Mesenchymal stem cell (in vitro differentiated cells and primary cell): ENCODE results near the gene TIMM22.
A peak's percentile ranks its signal among the peaks of the same experiment; 100 is the strongest.

ENCODE experiments used
- DNase-seq: peaks from one replicate; pipeline ENCODE4 v3.0.0-alpha.2; 2013
- H2AFZ ChIP-seq: one replicate; pipeline ENCODE4 v1.6.1; 2013; ENCODE audit warnings: low read depth, mild to moderate bottlenecking, control low read depth, inconsistent platforms, low read length, moderate library complexity
- H2AK5ac ChIP-seq: 2 replicates; pipeline ENCODE4 v1.6.1; 2013; ENCODE audit warnings: low read length, moderate library complexity, mild to moderate bottlenecking, inconsistent platforms; ENCODE audit not compliant: severe bottlenecking
- H2BK120ac ChIP-seq: one replicate; pipeline ENCODE4 v1.6.1; 2013; ENCODE audit warnings: low read depth, mild to moderate bottlenecking, inconsistent platforms, low read length, moderate library complexity
- H2BK12ac ChIP-seq, 2 experiments: one replicate each; pipeline ENCODE4 v1.6.1; 2013; ENCODE audit warnings: inconsistent platforms in 2 of 2, low read length in 2 of 2, mild to moderate bottlenecking in 2 of 2, moderate library complexity in 2 of 2, control low read depth in 1 of 2
- H2BK15ac ChIP-seq: one replicate; pipeline ENCODE4 v1.6.1; 2013; ENCODE audit warnings: mild to moderate bottlenecking, low read depth, inconsistent platforms; ENCODE audit not compliant: poor library complexity, severe bottlenecking
- H2BK5ac ChIP-seq: 2 replicates; pipeline ENCODE4 v1.6.1; 2013; ENCODE audit warnings: low read depth, mild to moderate bottlenecking, low read length, control low read depth, inconsistent platforms; ENCODE audit not compliant: poor library complexity, severe bottlenecking
- H3K14ac ChIP-seq, 2 experiments: one replicate each; pipeline ENCODE4 v1.6.1; 2013; ENCODE audit warnings: inconsistent platforms in 2 of 2, low read length in 2 of 2, control low read depth in 1 of 2, mild to moderate bottlenecking in 1 of 2, moderate library complexity in 1 of 2
- H3K18ac ChIP-seq, 2 experiments: one replicate each; pipeline ENCODE4 v1.6.1; 2013; ENCODE audit warnings: inconsistent platforms in 2 of 2, low read length in 2 of 2, control low read depth in 1 of 2, low read depth in 1 of 2, mild to moderate bottlenecking in 1 of 2
- H3K23ac ChIP-seq, 2 experiments: one replicate each; pipeline ENCODE4 v1.6.1; 2013; ENCODE audit warnings: inconsistent platforms in 2 of 2, low read length in 2 of 2, mild to moderate bottlenecking in 2 of 2, moderate library complexity in 2 of 2, control low read depth in 1 of 2
- H3K27ac ChIP-seq: 2 replicates; pipeline ENCODE4 v1.5.1; 2013; ENCODE audit warnings: mild to moderate bottlenecking, moderate library complexity, low read length, control low read depth, inconsistent platforms; ENCODE audit not compliant: poor library complexity, severe bottlenecking
- H3K27me3 ChIP-seq, 2 experiments: 2 replicates each; pipeline versions ENCODE4 v1.6.1 to v1.7.0; 2013; ENCODE audit warnings: low read length in 2 of 2, mild to moderate bottlenecking in 2 of 2, moderate library complexity in 2 of 2, control low read depth in 1 of 2, inconsistent platforms in 1 of 2; ENCODE audit not compliant: control insufficient read depth in 1 of 2, insufficient read depth in 1 of 2
- H3K36me3 ChIP-seq, 2 experiments: 2 replicates each; pipeline versions ENCODE4 v1.6.1 to v1.7.0; 2013; ENCODE audit warnings: low read length in 2 of 2, control low read depth in 1 of 2, inconsistent platforms in 1 of 2, low read depth in 1 of 2, mild to moderate bottlenecking in 1 of 2; ENCODE audit not compliant: insufficient read depth in 2 of 2, control insufficient read depth in 1 of 2
- H3K4ac ChIP-seq, 2 experiments: one replicate each; pipeline ENCODE4 v1.6.1; 2013; ENCODE audit warnings: inconsistent platforms in 2 of 2, low read length in 2 of 2, mild to moderate bottlenecking in 2 of 2, moderate library complexity in 2 of 2, control low read depth in 1 of 2, low read depth in 1 of 2
- H3K4me1 ChIP-seq: 2 replicates; pipeline ENCODE4 v1.6.1; 2013; ENCODE audit warnings: low read depth, low read length, control low read depth; ENCODE audit not compliant: control insufficient read depth, insufficient read depth
- H3K4me2 ChIP-seq: 2 replicates; pipeline ENCODE4 v1.6.1; 2013; ENCODE audit warnings: low read length, mild to moderate bottlenecking, inconsistent platforms; ENCODE audit not compliant: poor library complexity, severe bottlenecking
- H3K4me3 ChIP-seq, 2 experiments: 2 replicates each; pipeline versions ENCODE4 v1.5.1 to v1.7.0; 2013; ENCODE audit warnings: low read length in 2 of 2, mild to moderate bottlenecking in 2 of 2, control low read depth in 1 of 2, low read depth in 1 of 2; ENCODE audit not compliant: insufficient read depth in 1 of 2
- H3K79me1 ChIP-seq: replicated peaks from 2 replicates; pipeline ENCODE4 v1.6.1; 2013; ENCODE audit warnings: mild to moderate bottlenecking, control low read depth, low read length, inconsistent platforms; ENCODE audit not compliant: poor library complexity, severe bottlenecking
- H3K9ac ChIP-seq: 2 replicates; pipeline ENCODE4 v1.7.0; 2013; ENCODE audit warnings: mild to moderate bottlenecking, low read length, moderate library complexity
- H3K9me3 ChIP-seq: 2 replicates; pipeline ENCODE4 v1.7.0; 2013; ENCODE audit warnings: mild to moderate bottlenecking, low read length; ENCODE audit not compliant: control insufficient read depth
- H4K8ac ChIP-seq: one replicate; pipeline ENCODE4 v1.6.1; 2013; ENCODE audit warnings: inconsistent platforms, mild to moderate bottlenecking, low read length, moderate library complexity
- H4K91ac ChIP-seq: one replicate; pipeline ENCODE4 v1.6.1; 2013; ENCODE audit warnings: mild to moderate bottlenecking, low read length, inconsistent platforms
- WGBS: methylation state at CpG from one replicate; pipeline ENCODE4 v1.1.7; 2013; ENCODE audit warnings: mixed read lengths; 5-methylcytosine and 5-hydroxymethylcytosine counted together

Gene TIMM22

GRCh38 chr17:1010586-1010985, 13.7 kb downstream of the TIMM22 start:
- H3K27ac ChIP-seq: no peak overlapping the region
- WGBS: 87% methylated on average over 11 of the region's 14 CpGs

GRCh38 chr17:1011138-1011537, 14.2 kb downstream of the TIMM22 start:
- Histone ChIP-seq H3K14ac (no peak overlapping the region), H4K8ac (no peak overlapping the region), H3K9me3 (no peaks in the 10 kb centered on the region), H3K4me1 (no peaks in the 10 kb centered on the region), H3K4ac (no peak overlapping the region), H2BK12ac (no peak overlapping the region), H2AK5ac (no peak overlapping the region), H3K27me3 (no peaks in the 10 kb centered on the region), H2BK120ac (no peak overlapping the region), H3K79me1 (peaks cover 15% of the 10 kb centered on the region), H3K4me2 (no peak overlapping the region), H3K9ac (no peak overlapping the region), H3K23ac (no peak overlapping the region), H2BK5ac (no peak overlapping the region), H2AFZ (no peak overlapping the region), H2BK15ac (no peak overlapping the region), H3K18ac (no peak overlapping the region), H3K27ac (no peak overlapping the region), H3K4me3 (no peak overlapping the region), H4K91ac (no peak overlapping the region), H3K36me3 (peaks cover 48 to 71% of the 10 kb centered on the region in 2 experiments)
- no peak for DNase-seq
- WGBS: 93% methylated on average over 10 of the region's 10 CpGs

More at GRCh38 chr17:1010586-1010985, 13.7 kb downstream of the TIMM22 start:
- H3K4me2 ChIP-seq: no peak overlapping the region
- no peaks in the 10 kb centered on the region for H3K9me3 ChIP-seq
- H3K14ac ChIP-seq: no peak overlapping the region
- H2AK5ac ChIP-seq: no peak overlapping the region
- no peak overlapping the region for H3K9ac ChIP-seq
- H3K23ac ChIP-seq: no peak overlapping the region
- H3K36me3 ChIP-seq: peaks cover 49 to 77% of the 10 kb centered on the region in 2 experiments
- H3K4me3 ChIP-seq: no peak overlapping the region
- H3K4me1 ChIP-seq: no peaks in the 10 kb centered on the region
- H2AFZ ChIP-seq: no peak overlapping the region
- H3K27me3 ChIP-seq: no peaks in the 10 kb centered on the region
- DNase-seq: no peak
- no peak overlapping the region for H3K18ac ChIP-seq
- H2BK5ac ChIP-seq: no peak overlapping the region
- H3K4ac ChIP-seq: no peak overlapping the region
- H4K91ac ChIP-seq: no peak overlapping the region
- H2BK120ac ChIP-seq: no peak overlapping the region
- no peak overlapping the region for H2BK12ac ChIP-seq
- no peak overlapping the region for H4K8ac ChIP-seq
- H2BK15ac ChIP-seq: no peak overlapping the region
- H3K79me1 ChIP-seq: peaks cover 19% of the 10 kb centered on the region

GRCh38 chr17:1011760-1012735, 15.1 kb downstream of the TIMM22 start:
- WGBS: 94% methylated on average over 40 of the region's 57 CpGs
- no peak for DNase-seq
- H3K23ac ChIP-seq: no peak overlapping the region

GRCh38 chr17:1012823-1013728, 16.1 kb downstream of the TIMM22 start:
- Histone ChIP-seq H3K79me1 (peaks cover 16% of the 10 kb centered on the region), H3K4me3 (no peak overlapping the region), H2BK12ac (no peak overlapping the region), H3K36me3 (peaks cover 42 to 64% of the 10 kb centered on the region in 2 experiments), H3K23ac (peak overlapping the region in 1 of 2 experiments; percentile 23), H3K27me3 (no peaks in the 10 kb centered on the region), H3K4me2 (no peak overlapping the region), H4K8ac (no peak overlapping the region), H2AFZ (no peak overlapping the region), H3K27ac (no peak overlapping the region), H2AK5ac (no peak overlapping the region), H3K9ac (no peak overlapping the region), H3K18ac (no peak overlapping the region), H3K4me1 (no peaks in the 10 kb centered on the region), H4K91ac (no peak overlapping the region), H3K9me3 (no peaks in the 10 kb centered on the region), H2BK5ac (no peak overlapping the region), H3K4ac (no peak overlapping the region), H2BK120ac (no peak overlapping the region), H3K14ac (no peak overlapping the region), H2BK15ac (no peak overlapping the region)
- 89% methylated on average over 29 of the region's 30 CpGs for whole genome bisulfite sequencing
- DNase-seq: no peak

More at GRCh38 chr17:1011760-1012735, 15.1 kb downstream of the TIMM22 start:
- Histone ChIP-seq H3K27me3 (no peaks in the 10 kb centered on the region), H2BK12ac (no peak overlapping the region), H3K14ac (no peak overlapping the region), H3K18ac (no peak overlapping the region), H3K4ac (no peak overlapping the region), H4K8ac (no peak overlapping the region), H2AK5ac (no peak overlapping the region), H3K79me1 (peaks cover 20% of the 10 kb centered on the region), H3K9me3 (no peaks in the 10 kb centered on the region), H2BK120ac (no peak overlapping the region), H2BK15ac (no peak overlapping the region), H4K91ac (no peak overlapping the region), H3K36me3 (peaks cover 48 to 72% of the 10 kb centered on the region in 2 experiments), H3K4me1 (no peaks in the 10 kb centered on the region), H2BK5ac (no peak overlapping the region), H3K4me3 (no peak overlapping the region), H3K27ac (no peak overlapping the region), H2AFZ (no peak overlapping the region), H3K4me2 (no peak overlapping the region), H3K9ac (no peak overlapping the region)
